Activated CD4-positive, alpha-beta T cell treated with anti-CD3 and anti-CD28 coated beads, Interleukin-2, amount 50 U/mL, for 4 hours (primary cell): ENCODE data around the gene PPM1H.
"Not testable (repeated sequence)": the region's sequence is repeated elsewhere in the genome, so short reads cannot be mapped to it uniquely, and the experiment has no call there.

Experiments
- DNase-seq, 2 experiments: peaks; one replicate each; pipeline ENCODE4 v3.0.0-alpha.2; 2020

PPM1H gene

GRCh38 chr12:62907078-62907477, 27.9 kb downstream of the PPM1H start:
- no peak for DNase-seq

GRCh38 chr12:62903151-62903550, 31.8 kb downstream of the PPM1H start:
- DNase-seq = no peak

- no peak for DNase-seq
Observed at GRCh38 chr12:62900686-62901272, 34.2 kb downstream of the PPM1H start.

GRCh38 chr12:62899568-62900390, 35.2 kb downstream of the PPM1H start:
- DNase-seq = no peak

- DNase-seq = no peak
Observed at GRCh38 chr12:62898526-62898925, 36.4 kb downstream of the PPM1H start.

GRCh38 chr12:62895351-62895877, 39.5 kb downstream of the PPM1H start:
- DNase-seq = no peak

- DNase-seq = no peak
Observed at GRCh38 chr12:62893276-62893675, 41.7 kb downstream of the PPM1H start.

- DNase-seq = no peak
Observed at GRCh38 chr12:62891805-62892549, 43.0 kb downstream of the PPM1H start.

GRCh38 chr12:62888454-62889110, 46.4 kb downstream of the PPM1H start:
- DNase-seq = no peak

GRCh38 chr12:62886796-62887195, 48.2 kb downstream of the PPM1H start:
- DNase-seq = no peak

GRCh38 chr12:62885242-62885641, 49.7 kb downstream of the PPM1H start:
- no peak for DNase-seq

- not testable (repeated sequence) for DNase-seq
Observed at GRCh38 chr12:62884832-62885231, 50.1 kb downstream of the PPM1H start.

GRCh38 chr12:62882696-62883095, 52.3 kb downstream of the PPM1H start:
- no peak for DNase-seq

- no peak for DNase-seq
Observed at GRCh38 chr12:62882140-62882539, 52.8 kb downstream of the PPM1H start.

- DNase-seq = no peak
Observed at GRCh38 chr12:62879691-62880090, 55.3 kb downstream of the PPM1H start.

- not testable (repeated sequence) for DNase-seq
Observed at GRCh38 chr12:62879228-62879627, 55.7 kb downstream of the PPM1H start.

- no peak for DNase-seq
Observed at GRCh38 chr12:62878211-62878610, 56.7 kb downstream of the PPM1H start.

GRCh38 chr12:62876938-62877548, 57.9 kb downstream of the PPM1H start:
- DNase-seq = no peak

- no peak for DNase-seq
Observed at GRCh38 chr12:62873826-62874448, 61.0 kb downstream of the PPM1H start.

GRCh38 chr12:62873116-62873825, 61.7 kb downstream of the PPM1H start:
- DNase-seq = no peak

GRCh38 chr12:62868820-62869219, 66.1 kb downstream of the PPM1H start:
- no peak for DNase-seq
